GM23338 (cell line): ENCODE measurements around the gene RRP8. TPM values are rescaled to one million over a fixed set of nuclear protein-coding genes. Genes with fewer than 3 reads are reported as not detected.
A peak's percentile ranks its signal among the peaks of the same experiment; 100 is the strongest.

Experiments
- ATAC-seq: fragments of 200-7000 bp; cut with Tn5 transposase; 3 replicates; pipeline ENCODE4 v1.9.1; 2020
- DNase-seq: peaks from one replicate; pipeline ENCODE4 v3.0.0-alpha.2; 2015; ENCODE audit warnings: low spot score
- H2AFZ ChIP-seq: fragments of 200-600 bp; sonication (generic); 2 replicates; pipeline ENCODE4 v1.8.0; 2016; ENCODE audit warnings: antibody characterized with exemption, mild to moderate bottlenecking, moderate library complexity
- H3F3A ChIP-seq: fragments of 200-600 bp; sonication (generic); replicated peaks from 2 replicates; pipeline ENCODE4 v1.8.0; 2017; ENCODE audit warnings: antibody characterized with exemption, mixed run types, low read depth
- H3K27ac ChIP-seq: fragments of 200-600 bp; sonication (generic); 2 replicates; pipeline ENCODE4 v1.6.1; 2016; ENCODE audit warnings: low read depth
- H3K27me3 ChIP-seq: fragments of 200-600 bp; sonication (generic); 2 replicates; pipeline ENCODE4 v1.8.0; 2016; ENCODE audit warnings: mild to moderate bottlenecking, mixed run types, moderate library complexity; ENCODE audit not compliant: insufficient read depth
- H3K36me3 ChIP-seq: fragments of 200-600 bp; sonication (generic); 2 replicates; pipeline ENCODE4 v1.8.0; 2016; ENCODE audit warnings: mild to moderate bottlenecking; ENCODE audit not compliant: insufficient read depth
- H3K4me1 ChIP-seq: fragments of 200-600 bp; sonication (generic); 2 replicates; pipeline ENCODE4 v1.8.0; 2016; ENCODE audit warnings: mild to moderate bottlenecking, moderate library complexity; ENCODE audit not compliant: insufficient read depth
- H3K4me2 ChIP-seq: fragments of 200-600 bp; sonication (generic); 2 replicates; pipeline ENCODE4 v1.7.1; 2017; ENCODE audit warnings: mixed run types
- H3K4me3 ChIP-seq: fragments of 200-600 bp; sonication (generic); 2 replicates; pipeline ENCODE4 v1.6.1; 2016; ENCODE audit warnings: mixed run types
- H3K79me2 ChIP-seq: fragments of 200-600 bp; sonication (generic); replicated peaks from 2 replicates; pipeline ENCODE4 v1.8.0; 2017; ENCODE audit warnings: mild to moderate bottlenecking; ENCODE audit not compliant: insufficient read depth
- H3K9me2 ChIP-seq: fragments of 200-600 bp; sonication (generic); 2 replicates; pipeline ENCODE4 v1.8.0; 2017; ENCODE audit not compliant: insufficient read depth
- H4K20me1 ChIP-seq: fragments of 200-600 bp; sonication (generic); replicated peaks from 2 replicates; pipeline ENCODE4 v1.8.0; 2017; ENCODE audit warnings: mild to moderate bottlenecking; ENCODE audit not compliant: insufficient read depth
- H3K27ac Mint-ChIP-seq: 2 replicates; pipeline ENCODE4 v1.8.0; 2020; ENCODE audit warnings: inconsistent platforms, mild to moderate bottlenecking, moderate library complexity, mixed read lengths
- H3K27me3 Mint-ChIP-seq: 3 replicates; pipeline ENCODE4 v1.8.0; 2022; ENCODE audit warnings: low read depth, mild to moderate bottlenecking, moderate library complexity, mixed read lengths, inconsistent platforms; ENCODE audit not compliant: insufficient read depth, poor library complexity
- H3K36me3 Mint-ChIP-seq: 3 replicates; pipeline ENCODE4 v1.8.0; 2021; ENCODE audit warnings: low read depth, mild to moderate bottlenecking, inconsistent platforms, moderate library complexity, mixed read lengths
- H3K4me1 Mint-ChIP-seq: 3 replicates; pipeline ENCODE4 v1.8.0; 2020; ENCODE audit warnings: mild to moderate bottlenecking, inconsistent platforms, mixed read lengths
- H3K4me3 Mint-ChIP-seq: 3 replicates; pipeline ENCODE4 v1.8.0; 2021; ENCODE audit warnings: moderate library complexity, mild to moderate bottlenecking, inconsistent platforms, mixed read lengths
- H3K9me3 Mint-ChIP-seq: 3 replicates; pipeline ENCODE4 v1.8.0; 2020; ENCODE audit warnings: moderate library complexity, mild to moderate bottlenecking, inconsistent platforms, mixed read lengths
- CREB1 ChIP-seq: fragments of 250-450 bp; sonication (Bioruptor Pico); IDR thresholded peaks from 2 replicates; pipeline ENCODE4 v1.5.0; 2020; ENCODE audit warnings: low read depth, mild to moderate bottlenecking, moderate library complexity
- ETS1 ChIP-seq: IDR thresholded peaks from 2 replicates; pipeline ENCODE4 v1.6.1; 2016; ENCODE audit warnings: antibody characterized with exemption
- EZH2phosphoT487 ChIP-seq: fragments of 200-600 bp; sonication (generic); IDR thresholded peaks from one replicate; pipeline ENCODE4 v1.8.1; 2018; ENCODE audit warnings: antibody characterized with exemption; ENCODE audit not compliant: unreplicated experiment
- NANOG ChIP-seq: IDR thresholded peaks from 2 replicates; pipeline ENCODE4 v1.6.1; 2016; ENCODE audit warnings: antibody characterized with exemption, borderline replicate concordance
- ZNF331 ChIP-seq: fragments of 250-450 bp; sonication (Bioruptor Pico); IDR thresholded peaks from 2 replicates; pipeline ENCODE4 v1.5.0; 2020; ENCODE audit warnings: low read depth, mild to moderate bottlenecking, moderate library complexity
- polyA plus RNA-seq: library from polyadenylated mRNA; unstranded; fragments of >200 nt; fragmentation: Nextera tagmentation; extraction: Ambion mirVana; gene quantifications from 2 replicates; pipeline ENCODE4 v1.2.1, GENCODE V29; 2016
- total RNA-seq: library from RNA; depleted of rRNA; stranded (reverse); fragments of >200 nt; shearing (Covaris generic); gene quantifications from 2 replicates; pipeline ENCODE4 v1.2.3, GENCODE V29; 2014
- TF ChIP-seq, protein P1 (sequence below), 2 experiments: fragments of 200-600 bp in 1 of 2; sonication (generic) in 1 of 2; conservative IDR thresholded peaks; 2 replicates each; pipeline versions ENCODE4 v1.5.1 to v1.6.1; 2016 to 2017; ENCODE audit warnings: antibody characterized with exemption in 2 of 2, low read depth in 2 of 2, mild to moderate bottlenecking in 2 of 2, moderate library complexity in 1 of 2

The RRP8 gene
- total and polyA plus RNA-seq, 2 experiments from 2014 or later = 7.4 to 13.7 TPM

DNA sequence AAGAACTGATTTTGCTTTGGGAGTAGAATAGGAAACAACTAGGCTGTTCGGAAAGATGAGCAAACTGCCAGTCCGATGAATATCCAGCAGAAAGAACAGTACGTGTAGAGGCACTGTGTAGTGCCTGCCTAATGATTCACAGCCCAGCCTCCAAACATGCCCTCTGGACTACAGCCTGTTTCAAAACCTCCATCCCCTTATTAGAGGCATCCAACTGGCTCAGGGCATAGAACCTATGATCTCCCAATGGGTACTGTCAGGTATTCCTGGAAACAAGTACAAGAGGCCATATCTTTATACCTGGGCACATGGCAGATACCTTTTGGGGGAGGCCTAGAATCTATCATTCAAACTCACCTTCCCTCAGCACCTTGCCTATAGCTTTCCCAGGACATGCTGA lies 4.9 kb downstream of the RRP8 start (continued):
- TF ChIP-seq ETS1 = no peak
- TF ChIP-seq NANOG = no peak

DNA sequence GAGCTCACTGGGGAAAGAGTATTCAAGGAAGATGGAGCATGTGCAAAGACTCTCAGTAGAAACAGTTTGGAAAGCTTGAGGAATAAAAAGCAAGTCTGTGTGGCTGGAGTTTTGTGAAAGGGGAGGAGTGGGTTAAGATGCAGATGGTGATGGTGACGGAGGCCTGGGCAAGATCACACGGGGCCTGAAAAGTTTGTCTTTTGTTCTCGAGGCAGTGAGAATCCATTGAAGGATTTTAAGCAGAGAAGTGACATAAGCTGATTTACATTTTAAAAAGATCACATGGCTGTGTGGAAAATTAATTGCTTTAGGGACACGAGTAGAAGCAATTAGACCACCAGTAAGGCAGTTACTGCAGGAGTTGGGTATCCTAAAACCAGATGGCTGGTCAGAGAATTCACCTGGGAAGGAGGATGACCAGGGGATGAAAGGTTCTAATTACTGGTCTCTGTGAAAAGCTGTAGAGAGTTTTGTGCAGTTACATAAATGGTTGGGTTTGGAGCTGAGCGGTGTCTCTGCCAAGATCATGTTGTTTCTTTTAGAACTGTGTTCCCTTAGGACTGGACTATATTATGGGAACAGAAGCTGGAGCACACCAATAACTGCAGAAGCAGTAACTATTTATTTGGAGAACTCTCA lies 7.1 kb downstream of the RRP8 start:
- no peak for DNase-seq
- Mint-ChIP-seq H3K36me3 (peaks cover 12% of the 10 kb centered on the region), H3K27me3 (no peaks in the 10 kb centered on the region), H3K9me3 (no peaks in the 10 kb centered on the region), H3K4me1 (peaks cover 7% of the 10 kb centered on the region; the same call in 2 of the 3 replicates), H3K27ac (no peak overlapping the region), H3K4me3 (no peak overlapping the region)
- no peaks in the 10 kb centered on the region for H3F3A ChIP-seq
- ATAC-seq = no peak
- TF ChIP-seq, protein P1, sequence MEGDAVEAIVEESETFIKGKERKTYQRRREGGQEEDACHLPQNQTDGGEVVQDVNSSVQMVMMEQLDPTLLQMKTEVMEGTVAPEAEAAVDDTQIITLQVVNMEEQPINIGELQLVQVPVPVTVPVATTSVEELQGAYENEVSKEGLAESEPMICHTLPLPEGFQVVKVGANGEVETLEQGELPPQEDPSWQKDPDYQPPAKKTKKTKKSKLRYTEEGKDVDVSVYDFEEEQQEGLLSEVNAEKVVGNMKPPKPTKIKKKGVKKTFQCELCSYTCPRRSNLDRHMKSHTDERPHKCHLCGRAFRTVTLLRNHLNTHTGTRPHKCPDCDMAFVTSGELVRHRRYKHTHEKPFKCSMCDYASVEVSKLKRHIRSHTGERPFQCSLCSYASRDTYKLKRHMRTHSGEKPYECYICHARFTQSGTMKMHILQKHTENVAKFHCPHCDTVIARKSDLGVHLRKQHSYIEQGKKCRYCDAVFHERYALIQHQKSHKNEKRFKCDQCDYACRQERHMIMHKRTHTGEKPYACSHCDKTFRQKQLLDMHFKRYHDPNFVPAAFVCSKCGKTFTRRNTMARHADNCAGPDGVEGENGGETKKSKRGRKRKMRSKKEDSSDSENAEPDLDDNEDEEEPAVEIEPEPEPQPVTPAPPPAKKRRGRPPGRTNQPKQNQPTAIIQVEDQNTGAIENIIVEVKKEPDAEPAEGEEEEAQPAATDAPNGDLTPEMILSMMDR (conservative IDR thresholded peaks at IDR 0.05; ENCODE audit: low read depth in 2 of 2) = no peak
- TF ChIP-seq CREB1 (CRISPR knock-in tag) (no peak), ZNF331 (CRISPR knock-in tag) (no peak)
- H4K20me1 ChIP-seq = no peaks in the 10 kb centered on the region; the same call in 1 of the 2 replicates
- no peak overlapping the region for H2AFZ ChIP-seq
- H3K79me2 ChIP-seq = no peaks in the 10 kb centered on the region
- no peaks in the 10 kb centered on the region for H3K27me3 ChIP-seq
- H3K27ac ChIP-seq = no peak overlapping the region
- no peaks in the 10 kb centered on the region for H3K4me1 ChIP-seq
- H3K36me3 ChIP-seq = peaks cover 11% of the 10 kb centered on the region; the same call in 1 of the 2 replicates
- no peak overlapping the region for H3K4me3 ChIP-seq
- H3K4me2 ChIP-seq = no peak overlapping the region
- no peaks in the 10 kb centered on the region for H3K9me2 ChIP-seq

DNA sequence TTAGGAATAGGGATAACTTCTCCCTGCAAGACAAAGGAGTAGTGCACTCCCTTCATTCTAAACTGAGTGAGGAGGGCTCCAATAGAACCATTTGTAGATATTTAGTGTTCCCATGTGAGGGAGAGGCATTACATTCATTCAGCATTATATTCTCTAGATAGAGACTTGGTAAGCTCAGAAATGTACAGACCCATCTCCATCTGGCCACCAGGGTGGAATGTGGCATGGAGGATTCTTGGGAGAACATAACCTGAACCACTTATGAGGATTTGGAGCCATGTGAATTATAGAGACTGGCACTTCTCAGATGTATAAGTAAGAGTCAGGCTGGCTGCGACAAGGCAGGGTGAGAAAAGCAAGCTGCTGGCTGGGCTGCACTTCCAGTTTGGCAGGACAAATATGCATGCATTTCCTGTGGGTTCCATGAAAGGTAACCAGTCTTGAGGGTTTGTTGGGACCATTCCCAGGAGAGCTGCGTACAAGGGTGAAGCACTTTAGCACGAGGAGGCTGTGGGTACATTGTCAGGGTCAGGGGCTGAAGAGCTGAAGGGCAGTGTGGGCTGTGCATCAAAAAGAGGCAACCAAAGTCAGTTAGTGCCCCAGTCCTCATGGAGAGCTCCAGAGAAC lies 9.2 kb downstream of the RRP8 start:
- peaks cover 5% of the 10 kb centered on the region; the same call in 2 of the 3 replicates for H3K36me3 Mint-ChIP-seq
- H4K20me1 ChIP-seq = no peaks in the 10 kb centered on the region; the same call in 1 of the 2 replicates
- no peak for ATAC-seq
- no peak overlapping the region for H3K4me3 Mint-ChIP-seq
- H3K4me3 ChIP-seq = no peak overlapping the region
- H3K4me1 ChIP-seq = no peaks in the 10 kb centered on the region
- no peaks in the 10 kb centered on the region for H3F3A ChIP-seq
- H3K4me1 Mint-ChIP-seq = peaks cover 7% of the 10 kb centered on the region; the same call in 2 of the 3 replicates
- H3K27me3 Mint-ChIP-seq = no peaks in the 10 kb centered on the region
- no peak overlapping the region for H3K4me2 ChIP-seq
- no peak overlapping the region for H3K27ac ChIP-seq
- no peaks in the 10 kb centered on the region for H3K27me3 ChIP-seq
- no peak overlapping the region for H3K27ac Mint-ChIP-seq
- no peaks in the 10 kb centered on the region for H3K9me3 Mint-ChIP-seq
- no peaks in the 10 kb centered on the region for H3K79me2 ChIP-seq
- no peak overlapping the region for H2AFZ ChIP-seq
- H3K9me2 ChIP-seq = no peaks in the 10 kb centered on the region
- 0 out of 2 replicates have a peak, but pooled peaks cover 6% of the 10 kb centered on the region for H3K36me3 ChIP-seq
- DNase-seq = no peak
- TF ChIP-seq, protein P1 (conservative IDR thresholded peaks at IDR 0.05; ENCODE audit: low read depth in 2 of 2) = peak in 1 of 2 experiments; percentile 16; a peak in 1 of 4 replicates
- no peak for TF ChIP-seq EZH2phosphoT487
